ENCODE measurements around the gene CHD2.

CHD2 gene

GRCh38 chr15:93067649-93068085 lies 167.5 kb downstream of the CHD2 start:
- DNase-seq (ENCODE audit: low read depth in 3 of 3): no peak

- DNase-seq (ENCODE audit: low read depth in 3 of 3): no peak
These were observed 168.6 kb downstream of the CHD2 start for GRCh38 chr15:93068581-93069199.

- DNase-seq (ENCODE audit: low read depth in 3 of 3): no peak
These were observed 170.0 kb downstream of the CHD2 start for GRCh38 chr15:93070132-93070531.

- DNase-seq (ENCODE audit: low read depth in 3 of 3): no peak
These were observed 170.6 kb downstream of the CHD2 start for GRCh38 chr15:93070551-93071296.

GRCh38 chr15:93071469-93071936 lies 171.4 kb downstream of the CHD2 start:
- DNase-seq (ENCODE audit: low read depth in 3 of 3): no peak

- no peak for DNase-seq (ENCODE audit: low read depth in 3 of 3)
These were observed 171.9 kb downstream of the CHD2 start for GRCh38 chr15:93072011-93072410.

- DNase-seq (ENCODE audit: low read depth in 3 of 3): no peak
These were observed 172.6 kb downstream of the CHD2 start for GRCh38 chr15:93072411-93073394.

GRCh38 chr15:93073465-93073952 lies 173.4 kb downstream of the CHD2 start:
- DNase-seq (ENCODE audit: low read depth in 3 of 3): no peak

- DNase-seq (ENCODE audit: low read depth in 3 of 3): no peak
These were observed 174.5 kb downstream of the CHD2 start for GRCh38 chr15:93074599-93074998.

- DNase-seq (ENCODE audit: low read depth in 3 of 3): no peak
These were observed 176.1 kb downstream of the CHD2 start for GRCh38 chr15:93076217-93076616.

GRCh38 chr15:93076875-93077274 lies 176.8 kb downstream of the CHD2 start:
- no peak for DNase-seq (ENCODE audit: low read depth in 3 of 3)
